NOMO-1 treated with dmso at 0.1 percent for 144 hours (cell line): ENCODE results near the gene RAB7A.
"Not testable (repeated sequence)": the region's sequence is repeated elsewhere in the genome, so short reads cannot be mapped to it uniquely, and the experiment has no call there.

Experiments
- DNase-seq: peaks from one replicate; lab custom pipeline; 2025; ENCODE audit not compliant: unreplicated experiment; lab: John Stamatoyannopoulos, UW

RAB7A gene

GRCh38 chr3:128749561-128749960 lies 23.6 kb downstream of the RAB7A start:
- not testable (repeated sequence) for DNase-seq

GRCh38 chr3:128753715-128754114 lies 27.7 kb downstream of the RAB7A start:
- DNase-seq: no peak

GRCh38 chr3:128760042-128760441 lies 34.1 kb downstream of the RAB7A start:
- DNase-seq: no peak

- no peak for DNase-seq
Measured at GRCh38 chr3:128760881-128761280, 34.9 kb downstream of the RAB7A start.

- DNase-seq: no peak
Measured at GRCh38 chr3:128761392-128761791, 35.4 kb downstream of the RAB7A start.

GRCh38 chr3:128763967-128764366 lies 38.0 kb downstream of the RAB7A start:
- no peak for DNase-seq

GRCh38 chr3:128764863-128765262 lies 38.9 kb downstream of the RAB7A start:
- no peak for DNase-seq

- DNase-seq: no peak
Measured at GRCh38 chr3:128767094-128767750, 41.2 kb downstream of the RAB7A start.

GRCh38 chr3:128768471-128768870 lies 42.5 kb downstream of the RAB7A start:
- DNase-seq: no peak

- DNase-seq: no peak
Measured at GRCh38 chr3:128770387-128770786, 44.4 kb downstream of the RAB7A start.

GRCh38 chr3:128773189-128773588 lies 47.2 kb downstream of the RAB7A start:
- DNase-seq: not testable (repeated sequence)

GRCh38 chr3:128773592-128773991 lies 47.6 kb downstream of the RAB7A start:
- DNase-seq: not testable (repeated sequence)

- DNase-seq: no peak
Measured at GRCh38 chr3:128775241-128775640, 49.3 kb downstream of the RAB7A start.

GRCh38 chr3:128775906-128776542 lies 50.0 kb downstream of the RAB7A start:
- DNase-seq: no peak

- no peak for DNase-seq
Measured at GRCh38 chr3:128780101-128780837, 54.3 kb downstream of the RAB7A start.

- no peak for DNase-seq
Measured at GRCh38 chr3:128781164-128781563, 55.2 kb downstream of the RAB7A start.

GRCh38 chr3:128782282-128783146 lies 56.5 kb downstream of the RAB7A start:
- DNase-seq: no peak

- no peak for DNase-seq
Measured at GRCh38 chr3:128783774-128784173, 57.8 kb downstream of the RAB7A start.

- peak; percentile 54 for DNase-seq
Measured at GRCh38 chr3:128784232-128784631, 58.2 kb downstream of the RAB7A start.

- DNase-seq: no peak
Measured at GRCh38 chr3:128784843-128785242, 58.9 kb downstream of the RAB7A start.

- DNase-seq: no peak
Measured at GRCh38 chr3:128786434-128787020, 60.5 kb downstream of the RAB7A start.
